Sigmoid colon (tissue), 4 donors: Measurements from ENCODE around the gene MAD2L2.

Experiments used
- EP300 ChIP-seq, 4 donors: sonication (generic); formaldehyde crosslinking; IDR thresholded peaks; one replicate each; pipeline ENCODE4 v1.6.1; 2017; ENCODE audit warnings: antibody characterized with exemption in 4 of 4
- POLR2AphosphoS5 ChIP-seq, 4 donors: sonication (generic); formaldehyde crosslinking; IDR thresholded peaks; one replicate each; pipeline ENCODE4 v1.6.1; 2017; ENCODE audit warnings: antibody characterized with exemption in 4 of 4
- TF ChIP-seq, protein P1 (sequence below), 4 experiments: fragments of 450-650 bp in 3 of 4; fragments of 200-600 bp in 1 of 4; IDR thresholded peaks; one replicate each; pipeline ENCODE4 v1.5.1; 2016 to 2019; ENCODE audit warnings: antibody characterized with exemption in 4 of 4, mild to moderate bottlenecking in 3 of 4, moderate library complexity in 2 of 4

DNA sequence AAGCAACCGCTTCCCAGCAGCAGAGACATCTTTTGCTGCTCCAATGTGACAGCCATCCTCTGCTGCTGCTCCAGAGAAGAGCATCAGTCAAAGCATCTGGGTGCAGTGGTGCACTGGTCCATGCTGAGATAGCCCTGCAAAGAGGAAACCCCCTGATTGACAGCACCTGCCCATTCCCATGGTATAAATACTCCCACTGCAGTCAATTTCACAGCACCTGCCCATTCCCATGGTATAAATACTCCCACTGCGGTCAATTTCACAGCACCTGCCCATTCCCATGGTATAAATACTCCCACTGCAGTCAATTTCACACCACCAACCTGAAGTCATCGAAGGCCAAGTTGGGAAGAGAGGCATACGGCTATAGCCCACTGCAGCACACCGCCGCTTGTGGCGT, 52.2 kb downstream of the MAD2L2 start:
- TF ChIP-seq POLR2AphosphoS5 (IDR thresholded peaks at IDR 0.05) = no peak
- TF ChIP-seq EP300 (IDR thresholded peaks at IDR 0.05) = no peak
- TF ChIP-seq, protein P1, sequence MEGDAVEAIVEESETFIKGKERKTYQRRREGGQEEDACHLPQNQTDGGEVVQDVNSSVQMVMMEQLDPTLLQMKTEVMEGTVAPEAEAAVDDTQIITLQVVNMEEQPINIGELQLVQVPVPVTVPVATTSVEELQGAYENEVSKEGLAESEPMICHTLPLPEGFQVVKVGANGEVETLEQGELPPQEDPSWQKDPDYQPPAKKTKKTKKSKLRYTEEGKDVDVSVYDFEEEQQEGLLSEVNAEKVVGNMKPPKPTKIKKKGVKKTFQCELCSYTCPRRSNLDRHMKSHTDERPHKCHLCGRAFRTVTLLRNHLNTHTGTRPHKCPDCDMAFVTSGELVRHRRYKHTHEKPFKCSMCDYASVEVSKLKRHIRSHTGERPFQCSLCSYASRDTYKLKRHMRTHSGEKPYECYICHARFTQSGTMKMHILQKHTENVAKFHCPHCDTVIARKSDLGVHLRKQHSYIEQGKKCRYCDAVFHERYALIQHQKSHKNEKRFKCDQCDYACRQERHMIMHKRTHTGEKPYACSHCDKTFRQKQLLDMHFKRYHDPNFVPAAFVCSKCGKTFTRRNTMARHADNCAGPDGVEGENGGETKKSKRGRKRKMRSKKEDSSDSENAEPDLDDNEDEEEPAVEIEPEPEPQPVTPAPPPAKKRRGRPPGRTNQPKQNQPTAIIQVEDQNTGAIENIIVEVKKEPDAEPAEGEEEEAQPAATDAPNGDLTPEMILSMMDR (IDR thresholded peaks at IDR 0.05) = no peak
